DMS114 treated with DMSO at 0.1 percent for 48 hours (cell line): ENCODE measurements around the gene LSM12.

Experiments
- DNase-seq: peaks from one replicate; lab custom pipeline; 2025; ENCODE audit not compliant: unreplicated experiment; lab: John Stamatoyannopoulos, UW

The LSM12 gene

DNA sequence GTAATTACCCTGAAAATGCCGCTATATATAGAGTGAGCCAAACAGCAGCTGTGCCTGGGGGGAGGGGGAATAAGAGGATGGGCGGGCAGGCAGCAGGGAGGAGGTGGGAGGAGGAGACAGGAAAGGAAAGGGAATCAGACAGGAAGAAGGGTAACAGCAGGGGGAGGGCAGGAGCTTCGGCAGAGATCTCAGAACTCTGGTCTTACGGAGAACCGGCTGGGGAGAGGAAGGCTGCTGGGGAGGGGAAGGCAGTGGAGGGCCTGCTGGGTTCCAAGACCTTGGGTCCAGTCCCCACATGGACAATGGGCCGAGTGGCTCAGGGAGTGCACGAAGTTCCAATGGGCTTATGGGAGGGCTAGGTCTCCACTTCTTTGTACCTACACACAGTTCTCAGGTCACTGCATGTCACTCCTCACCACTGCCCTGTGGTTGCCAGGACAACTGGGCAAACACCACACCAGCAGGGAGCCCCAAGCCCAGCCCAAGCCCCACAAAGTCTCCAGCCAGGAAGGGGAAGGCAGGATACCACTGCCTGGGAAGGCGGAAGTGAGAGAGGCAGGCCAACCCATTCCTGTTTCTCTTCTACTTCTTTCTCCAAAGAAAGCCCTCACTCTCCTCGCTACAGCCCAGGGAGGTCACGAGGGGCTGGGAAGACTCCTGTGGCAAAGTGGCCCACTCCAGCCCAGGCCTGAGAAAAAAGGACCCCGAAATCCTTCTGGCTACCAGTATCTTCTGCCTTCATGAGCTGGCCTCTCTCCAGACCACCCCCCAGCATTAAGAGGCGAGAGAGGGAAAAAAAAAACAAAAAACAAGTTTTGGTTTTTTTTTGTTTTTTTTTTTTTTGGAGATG is 29.4 kb upstream of the LSM12 start:
- DNase-seq = no peak

DNA sequence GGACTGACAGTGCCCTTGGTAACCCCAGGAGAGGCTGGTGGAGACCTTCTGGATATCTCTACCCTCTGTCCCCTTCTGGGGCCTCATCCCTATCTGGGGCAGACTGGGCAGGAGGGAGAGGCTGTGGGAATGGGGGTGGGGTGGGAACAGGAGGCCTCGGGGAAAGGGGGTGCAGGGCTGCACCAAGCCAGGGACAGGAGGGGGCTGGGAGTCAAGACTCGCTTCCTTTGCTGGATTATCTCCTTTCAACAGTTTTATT is 28.8 kb upstream of the LSM12 start:
- no peak for DNase-seq

DNA sequence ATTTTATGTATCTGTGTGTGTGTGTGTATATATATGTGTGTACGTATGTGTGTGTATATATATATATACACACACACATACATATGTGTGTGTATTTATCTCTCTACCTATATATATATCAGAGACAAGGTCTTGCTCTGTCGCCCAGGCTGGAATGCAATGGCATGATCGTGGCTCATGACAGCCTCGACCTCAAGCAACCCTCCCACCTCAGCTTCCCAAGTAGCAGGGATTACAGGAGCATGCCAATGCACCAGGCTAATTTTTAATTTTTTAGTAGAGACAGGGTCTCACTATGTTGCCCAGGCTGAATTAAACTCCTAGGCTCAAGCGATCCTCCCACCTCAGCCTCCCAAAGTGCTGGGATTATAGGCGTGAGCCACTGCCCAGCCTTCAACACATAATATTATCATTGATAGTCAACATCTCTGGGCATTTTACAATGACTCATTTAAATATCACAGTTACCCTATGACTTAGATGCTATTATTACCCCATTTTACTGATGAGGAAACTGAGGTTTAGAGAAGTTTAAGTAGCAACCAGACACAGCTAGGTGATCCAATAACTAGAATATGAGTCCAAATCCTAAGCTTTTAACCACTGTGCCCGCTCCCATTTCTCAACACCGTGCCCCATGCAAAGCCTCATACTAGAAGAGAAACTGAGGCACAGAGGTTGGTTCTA is 28.4 kb upstream of the LSM12 start:
- no peak for DNase-seq

DNA sequence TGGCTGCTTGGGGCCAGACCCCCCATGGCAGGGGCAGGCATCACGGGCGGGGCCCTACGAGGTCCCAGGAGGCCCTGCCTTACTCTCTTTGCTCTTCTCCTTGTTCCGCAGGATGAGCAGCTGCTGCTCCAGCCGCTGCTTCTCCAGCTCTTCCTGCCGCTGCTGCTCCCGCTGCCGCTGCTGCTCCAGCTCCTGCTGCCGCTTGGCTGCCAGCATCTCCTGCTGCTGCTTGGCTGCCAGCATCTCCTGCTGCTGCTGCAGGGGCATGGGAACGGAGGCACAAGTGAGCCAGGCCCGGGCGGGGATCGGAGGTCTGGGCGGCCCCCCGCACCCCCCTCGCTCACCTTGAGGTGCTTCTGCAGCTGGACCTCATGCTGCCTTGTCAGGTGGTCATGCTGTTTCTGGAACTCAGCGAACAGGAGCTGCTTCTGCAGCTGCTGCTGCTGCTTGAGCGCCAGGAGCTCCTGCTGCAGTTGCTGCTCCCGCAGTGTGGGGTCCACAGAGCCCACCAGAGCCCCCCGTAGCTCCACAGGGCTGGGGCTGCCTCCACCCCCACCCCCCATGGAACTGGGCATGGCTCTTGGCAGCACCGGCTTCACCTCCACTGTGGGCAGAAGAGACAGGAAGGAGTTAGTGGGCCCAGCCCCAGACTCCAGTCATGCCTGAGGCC is 26.9 kb upstream of the LSM12 start:
- no peak for DNase-seq

DNA sequence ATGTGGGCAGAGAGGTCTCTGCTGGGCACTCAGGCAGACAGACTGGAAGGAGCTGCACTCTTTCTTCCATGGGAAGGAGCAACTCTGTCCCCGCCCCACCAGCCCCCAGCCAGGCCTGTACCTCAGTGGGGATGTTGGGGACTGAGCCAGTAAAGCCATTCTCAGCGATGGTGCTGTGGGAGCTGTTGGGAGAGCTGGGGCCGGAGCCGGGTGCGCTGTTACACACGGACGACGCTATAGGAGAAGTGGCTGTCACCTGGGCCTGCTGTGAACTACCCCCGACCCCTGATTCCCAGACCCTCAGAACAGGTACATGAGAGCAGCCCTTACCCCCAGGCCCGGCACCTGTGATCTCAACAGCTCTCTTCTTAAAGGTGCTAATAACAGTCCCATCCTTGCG is 25.6 kb upstream of the LSM12 start:
- DNase-seq = no peak

DNA sequence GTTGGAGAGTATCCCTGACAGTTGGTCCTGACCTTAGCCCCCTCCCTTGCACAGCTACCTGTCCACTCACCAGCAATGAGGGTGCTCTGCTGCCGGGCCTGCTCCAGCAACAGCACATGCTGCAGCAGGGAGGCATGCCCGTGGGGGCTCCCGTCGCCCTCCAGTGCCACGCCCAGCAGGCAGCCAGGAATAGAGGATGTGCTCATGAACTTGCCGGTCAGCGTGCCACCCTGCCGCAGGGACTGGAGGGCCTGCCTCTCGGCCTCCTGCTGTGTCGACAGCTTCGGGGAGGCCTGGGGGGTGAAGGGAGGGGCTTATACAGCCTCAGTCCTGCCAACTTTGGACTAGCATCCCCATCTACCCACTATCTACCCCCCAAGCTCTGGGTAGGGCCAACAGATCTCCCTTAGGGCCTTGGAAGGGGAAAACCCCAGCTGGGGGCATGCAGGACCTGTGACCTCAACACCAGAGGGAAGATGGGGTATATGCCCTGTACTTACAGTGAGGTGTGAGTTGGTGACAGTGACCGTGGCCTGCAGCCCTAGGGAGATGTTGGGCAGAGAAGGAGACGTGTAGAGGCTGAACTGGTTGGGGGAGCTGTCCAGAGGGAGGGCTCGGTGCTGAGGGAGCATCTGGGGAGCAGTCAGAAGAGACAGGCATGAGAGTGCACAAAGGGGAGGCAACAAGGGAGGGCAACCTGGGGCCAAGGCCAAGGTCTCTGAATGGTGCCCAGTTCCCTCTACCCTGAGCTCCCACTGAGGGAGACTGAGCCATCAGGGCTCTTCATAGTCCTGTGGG is 24.9 kb upstream of the LSM12 start:
- DNase-seq = no peak

DNA sequence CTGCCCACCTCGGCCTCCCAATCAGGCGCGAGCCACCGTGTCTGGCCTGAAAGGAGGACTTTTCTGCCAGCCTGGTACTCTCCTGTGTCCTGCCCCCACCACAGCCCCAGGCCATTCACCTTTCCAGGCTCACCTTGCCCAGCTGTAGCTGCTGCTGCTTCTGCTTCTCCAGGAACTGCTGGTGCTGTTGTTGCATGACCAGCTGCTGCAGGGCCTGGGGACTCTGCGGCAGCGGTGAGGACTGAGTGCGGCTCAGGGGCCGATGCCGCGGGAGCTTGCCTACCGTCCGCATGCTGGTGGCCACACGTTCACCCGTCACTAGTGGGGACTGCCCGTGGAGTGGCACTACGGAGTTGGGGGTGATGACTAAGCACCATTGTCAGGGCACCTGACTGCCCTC is 21.8 kb upstream of the LSM12 start:
- no peak for DNase-seq

DNA sequence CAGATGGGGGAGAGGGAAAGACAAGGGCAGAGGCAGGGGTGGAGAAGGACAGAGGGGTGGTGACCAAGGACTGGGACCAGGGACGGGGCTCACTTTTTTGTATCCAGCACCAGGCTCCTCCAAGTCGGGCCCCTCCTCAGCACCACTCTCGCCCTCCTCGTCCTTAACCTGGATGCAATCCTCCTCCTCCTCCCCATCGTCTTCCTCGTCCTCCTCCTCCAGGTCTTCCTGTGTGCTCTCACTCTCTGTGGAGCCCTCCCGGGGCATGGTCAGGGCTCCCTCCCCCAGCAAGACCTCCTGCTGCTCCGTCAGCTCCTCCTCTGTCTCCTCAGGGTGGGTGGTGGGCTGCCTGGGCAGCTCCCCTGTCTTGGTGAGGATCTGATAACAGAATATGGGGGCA is 20.8 kb upstream of the LSM12 start:
- no peak for DNase-seq

DNA sequence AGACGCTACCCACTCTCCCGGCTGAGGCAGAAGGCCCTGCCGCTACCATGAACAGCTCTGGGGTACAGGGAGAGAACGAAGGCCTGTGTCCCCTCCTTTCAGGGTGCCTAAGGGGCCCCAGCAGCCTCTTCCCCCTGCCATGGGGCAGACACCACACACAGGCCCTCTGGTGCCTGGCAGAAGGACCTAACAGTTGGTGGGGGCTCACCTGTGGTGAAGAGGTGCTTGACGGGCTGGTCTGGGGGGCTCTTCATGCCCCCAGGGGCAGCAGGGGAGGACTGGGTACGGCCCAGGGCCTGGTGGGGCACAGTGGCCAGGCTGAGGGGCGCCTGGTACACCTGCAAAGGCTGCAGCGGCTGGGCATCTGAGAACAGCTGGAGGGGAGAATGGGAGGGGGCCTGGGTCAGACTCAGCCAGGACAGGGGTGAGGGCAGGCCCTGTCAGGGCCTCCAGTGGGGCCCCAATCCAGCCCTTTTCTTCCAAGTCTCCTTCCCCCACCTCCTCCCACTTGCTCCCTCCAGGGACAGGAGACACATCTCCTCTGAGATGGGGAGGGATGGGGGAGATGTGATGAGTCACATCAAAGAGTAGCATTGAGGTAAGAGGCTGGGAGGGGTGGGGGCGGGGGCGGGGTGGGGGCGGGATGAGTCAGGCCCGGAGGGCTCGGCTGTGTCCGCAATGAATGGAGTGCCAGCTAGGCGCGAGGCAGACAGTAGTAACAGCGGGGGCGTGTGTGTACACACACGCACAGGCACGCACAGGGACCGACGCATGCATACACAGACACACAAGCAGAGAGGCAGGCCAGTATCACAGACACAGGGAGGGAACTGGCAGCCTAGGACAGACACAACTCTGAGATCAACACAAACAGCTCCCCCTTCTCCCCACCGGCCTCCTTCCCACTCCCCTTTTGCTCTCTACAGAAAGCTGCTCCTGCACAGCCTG is 20.2 kb upstream of the LSM12 start:
- no peak for DNase-seq

DNA sequence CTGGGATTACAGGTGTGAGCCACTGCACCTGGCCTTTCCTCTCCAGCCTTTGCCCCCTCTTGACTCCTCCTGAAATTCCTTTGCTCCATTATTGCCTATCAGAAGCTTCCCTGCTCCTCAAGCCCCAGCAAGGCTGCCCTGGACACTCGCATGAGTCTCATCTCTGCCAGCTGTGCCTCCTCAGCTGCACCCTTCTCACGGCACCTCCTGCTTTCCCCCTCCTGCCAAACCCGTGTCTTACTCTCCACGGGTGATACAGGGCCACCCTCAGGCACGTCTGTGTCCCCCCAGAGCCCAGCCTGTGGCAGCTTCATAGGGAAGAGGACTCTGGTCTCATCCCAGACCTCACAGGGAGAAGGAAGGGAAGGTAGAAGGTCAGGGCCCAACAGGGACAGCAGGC is 19.4 kb upstream of the LSM12 start:
- no peak for DNase-seq

DNA sequence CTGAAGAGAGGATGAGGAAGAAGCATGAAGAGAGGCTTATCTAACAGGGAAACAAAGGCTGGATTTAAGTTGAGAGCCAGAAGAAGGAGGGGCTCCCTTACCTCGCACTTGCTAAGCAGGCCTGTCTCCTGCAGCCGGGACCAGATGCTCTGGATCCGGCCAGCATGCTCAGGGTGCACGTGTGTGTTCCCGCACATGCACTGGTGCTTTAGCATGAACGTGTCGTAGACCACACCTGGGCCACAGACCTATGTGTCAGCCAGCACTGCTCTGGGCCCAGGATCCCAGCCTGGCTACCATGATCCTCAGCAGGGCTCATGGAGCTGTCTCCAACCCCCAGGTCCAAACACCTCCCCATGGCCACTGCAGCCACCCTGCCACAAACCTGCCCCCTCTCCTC is 18.4 kb upstream of the LSM12 start:
- DNase-seq = no peak

DNA sequence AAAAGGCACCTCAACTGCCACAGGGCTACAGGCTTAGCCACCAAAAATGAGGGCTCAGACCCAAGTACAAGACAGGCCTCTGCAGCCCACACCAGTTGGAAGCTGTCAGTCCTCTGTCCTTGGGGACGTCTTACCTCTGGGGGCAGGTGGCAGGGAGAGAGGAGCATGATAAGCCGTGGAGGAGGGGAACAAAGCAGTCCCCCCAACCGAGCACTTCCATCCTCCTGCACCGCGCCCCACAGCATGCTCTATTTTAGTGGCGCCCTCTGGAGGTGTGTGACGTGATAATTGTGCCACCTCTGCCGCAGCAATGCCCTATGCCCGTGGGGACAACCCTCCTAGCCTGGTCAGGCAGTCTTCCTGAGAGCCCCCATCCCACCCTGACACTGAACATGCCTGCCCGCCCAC is 17.7 kb upstream of the LSM12 start:
- DNase-seq = no peak

DNA sequence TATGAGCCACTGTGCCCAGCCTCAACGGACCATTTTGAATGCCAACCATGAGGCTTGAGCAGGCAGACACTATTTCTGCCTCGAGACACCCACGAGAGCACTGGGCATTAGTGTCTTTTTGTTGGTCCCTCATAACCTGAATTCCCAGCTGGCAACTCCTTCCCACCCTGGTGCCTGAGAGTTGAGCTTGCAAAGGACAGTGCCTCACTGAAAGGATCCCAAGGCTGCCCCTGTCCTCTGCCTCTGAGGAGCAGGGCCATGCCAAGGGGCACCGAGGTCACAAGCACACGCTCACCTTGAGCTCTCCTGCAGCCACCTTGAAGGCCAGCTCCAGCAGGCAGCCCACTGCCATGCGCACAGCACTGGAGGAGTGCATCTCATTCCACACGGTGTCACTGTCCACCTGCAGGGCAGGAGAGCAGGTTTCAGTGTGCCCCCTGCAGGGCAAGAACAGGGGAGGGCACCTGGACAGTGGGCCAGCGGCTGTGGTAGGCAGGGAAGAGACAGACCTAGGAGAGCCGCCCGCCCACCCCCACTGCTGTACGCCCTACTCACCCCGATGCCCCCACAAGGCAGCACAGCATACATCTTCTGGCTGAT is 16.9 kb upstream of the LSM12 start:
- no peak for DNase-seq

DNA sequence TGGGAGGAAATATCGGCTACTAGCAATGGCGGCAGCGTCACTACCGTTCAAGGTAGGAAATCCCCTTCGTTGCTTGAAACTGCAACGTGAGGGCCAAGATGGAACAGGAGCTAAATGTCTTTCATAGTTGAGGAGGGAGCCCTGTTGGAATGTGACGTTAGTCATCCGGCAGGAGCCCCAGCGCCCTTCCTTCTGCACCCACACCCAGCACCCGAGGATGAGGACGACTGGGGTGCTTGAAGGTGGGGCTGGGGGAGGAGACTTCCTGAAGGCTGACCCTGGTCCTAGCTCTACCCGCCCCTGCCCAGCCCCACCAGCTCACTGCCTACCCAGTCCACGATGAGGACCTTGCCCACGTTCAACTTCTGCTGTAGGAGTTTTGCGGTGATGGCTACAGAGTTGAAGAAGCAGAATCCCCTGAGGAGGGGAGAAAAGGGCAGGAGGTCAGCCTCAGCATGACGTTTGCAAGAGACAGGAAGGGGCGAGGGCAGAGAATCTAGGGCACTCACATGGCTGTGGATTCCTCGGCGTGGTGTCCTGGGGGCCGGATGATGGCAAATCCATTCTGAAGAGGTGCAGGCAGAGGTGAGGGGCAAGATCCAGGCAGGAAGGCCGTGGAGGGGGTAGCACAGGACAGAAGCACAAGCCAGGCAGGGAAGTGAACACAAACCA is 15.9 kb upstream of the LSM12 start:
- DNase-seq = no peak

DNA sequence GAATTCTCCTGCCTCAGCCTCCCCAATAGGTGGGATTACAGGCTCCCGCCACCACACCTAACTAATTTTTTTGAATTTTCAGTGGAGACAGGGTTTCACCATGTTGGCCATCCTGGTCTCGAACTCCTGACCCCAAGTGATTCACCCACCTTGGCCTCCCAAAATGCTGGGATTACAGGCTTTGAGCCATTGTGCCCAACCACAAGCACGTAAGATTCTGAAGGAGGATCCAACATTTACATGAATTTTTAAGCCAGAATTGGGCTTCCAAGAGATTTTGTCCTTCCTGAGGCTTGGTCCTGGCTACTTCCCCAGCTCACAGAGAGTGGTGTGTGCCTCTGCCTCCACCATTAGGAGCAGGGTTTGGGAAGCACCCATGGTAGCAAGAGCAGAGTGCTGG is 15.2 kb upstream of the LSM12 start:
- no peak for DNase-seq

DNA sequence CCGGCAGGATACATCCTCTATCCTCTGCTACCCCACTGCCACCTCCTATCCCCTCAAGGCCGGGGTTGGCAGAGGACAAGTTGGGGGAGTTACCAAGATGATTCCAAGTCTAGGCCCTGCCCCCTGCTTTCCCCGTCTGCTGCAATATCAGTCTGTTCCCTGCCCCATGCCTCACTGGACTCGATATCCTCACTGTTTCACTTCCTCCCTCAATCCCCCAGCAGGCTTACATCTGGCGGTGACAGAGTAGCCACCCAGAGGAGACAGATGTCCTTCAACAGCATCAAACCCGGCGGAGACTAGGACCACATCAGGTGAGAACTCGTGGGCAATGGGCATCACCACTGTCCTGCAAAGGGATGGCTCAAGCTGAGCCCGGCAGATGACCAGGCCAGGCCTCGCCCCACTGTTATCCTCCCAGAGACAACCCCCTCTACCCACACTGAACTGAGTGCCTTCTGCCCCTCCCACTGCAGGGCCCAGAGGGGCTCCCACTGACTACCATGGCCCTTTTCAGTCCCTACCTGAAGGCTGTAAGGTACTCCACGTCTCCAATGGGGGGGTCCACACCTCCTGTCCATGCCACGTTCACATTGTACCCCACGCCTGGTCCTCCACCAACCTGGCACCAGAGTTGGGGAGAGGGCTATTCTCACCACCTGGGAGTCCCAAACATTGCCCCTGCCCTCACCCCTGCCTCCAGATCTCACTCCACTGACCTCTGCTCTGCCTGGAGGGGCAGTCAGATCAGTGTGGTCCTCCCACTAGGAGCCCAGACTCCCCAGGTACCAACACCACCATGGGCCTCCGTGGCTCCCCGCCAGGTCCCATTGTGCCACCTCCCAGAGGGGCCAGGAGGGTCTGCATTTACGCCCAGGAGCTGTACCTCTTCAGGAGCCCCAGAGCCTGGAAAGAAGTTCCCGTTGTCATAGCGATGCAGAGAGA is 13.7 kb upstream of the LSM12 start:
- DNase-seq = no peak

DNA sequence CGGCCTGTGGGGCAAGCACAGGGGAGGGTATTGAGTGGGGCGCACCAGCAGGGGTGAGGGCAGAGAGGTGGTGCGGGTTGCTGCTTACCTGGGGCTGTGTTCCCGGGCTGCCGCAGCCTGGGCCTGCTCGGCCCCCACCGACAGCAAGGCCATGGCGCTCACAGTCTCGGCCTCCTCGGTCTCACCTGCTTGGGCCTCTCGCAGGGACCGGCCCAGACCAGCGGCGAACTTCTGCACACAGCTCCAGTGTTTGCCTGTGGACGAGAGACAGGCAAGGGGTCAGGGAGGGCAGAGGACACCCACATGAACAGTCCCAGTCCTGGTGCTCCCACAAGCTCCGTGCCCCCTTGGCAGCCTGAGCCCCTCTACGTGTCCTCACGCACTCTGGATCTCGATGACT is 11.9 kb upstream of the LSM12 start:
- DNase-seq = no peak

DNA sequence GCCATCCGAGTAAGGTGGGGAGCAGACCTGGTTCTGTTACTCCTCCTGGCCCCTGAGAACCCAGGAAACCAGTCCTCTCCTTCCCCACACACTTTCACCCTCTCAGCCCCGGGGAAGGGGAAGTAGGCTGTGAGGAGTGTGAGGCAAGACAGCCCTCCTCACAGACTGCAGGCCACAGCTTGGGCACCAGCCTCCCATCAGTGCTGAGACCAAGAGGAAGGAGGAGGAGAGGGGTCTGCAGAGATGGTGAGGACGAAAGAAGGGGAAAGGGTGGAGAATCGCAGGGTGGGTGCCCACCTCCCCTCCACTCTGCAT is 11.1 kb upstream of the LSM12 start:
- no peak for DNase-seq
